GM18511 (cell line): ENCODE data around the gene CUEDC2.

Experiments
- ATAC-seq: cut with Tn5 transposase; IDR thresholded peaks from one replicate; pipeline ENCODE4 v1.9.1; 2021; ENCODE audit warnings: mild to moderate bottlenecking, moderate library complexity; ENCODE audit not compliant: unreplicated experiment

Gene CUEDC2

DNA sequence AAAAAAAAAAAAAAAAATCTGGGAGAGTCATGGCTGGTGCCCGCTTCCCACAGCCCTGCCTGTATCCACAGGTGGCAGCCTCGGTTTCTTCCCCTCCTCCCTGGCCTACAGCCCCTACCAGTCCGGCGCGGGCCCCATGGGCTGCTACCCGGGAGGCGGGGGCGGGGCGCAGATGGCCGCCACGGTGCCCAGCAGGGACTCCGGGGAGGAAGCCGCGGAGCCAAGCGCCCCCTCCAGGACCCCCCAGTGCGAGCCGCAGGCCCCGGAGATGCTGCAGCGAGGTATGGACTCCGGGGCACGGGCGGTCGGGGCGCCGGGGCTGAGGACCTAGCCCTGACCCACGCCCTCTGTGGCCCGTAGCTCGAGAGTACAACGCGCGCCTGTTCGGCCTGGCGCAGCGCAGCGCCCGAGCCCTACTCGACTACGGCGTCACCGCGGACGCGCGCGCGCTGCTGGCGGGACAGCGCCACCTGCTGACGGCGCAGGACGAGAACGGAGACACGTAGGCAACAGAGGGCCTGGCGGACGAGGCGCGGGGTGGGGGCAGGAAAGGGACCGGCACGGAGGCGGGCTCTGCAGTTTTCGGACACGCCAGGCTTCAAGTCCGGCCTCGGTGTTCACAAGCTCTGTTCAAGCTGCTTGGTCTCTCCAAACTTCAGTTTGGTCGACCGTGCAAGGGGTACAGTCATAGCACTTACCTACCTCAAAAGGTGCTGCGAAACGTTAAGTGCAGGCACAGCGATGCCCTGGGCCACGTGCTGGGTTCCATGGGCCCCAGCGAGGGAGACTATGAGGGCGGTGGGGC, 33.0 kb downstream of the CUEDC2 start:
- ATAC-seq = peak; percentile 69

DNA sequence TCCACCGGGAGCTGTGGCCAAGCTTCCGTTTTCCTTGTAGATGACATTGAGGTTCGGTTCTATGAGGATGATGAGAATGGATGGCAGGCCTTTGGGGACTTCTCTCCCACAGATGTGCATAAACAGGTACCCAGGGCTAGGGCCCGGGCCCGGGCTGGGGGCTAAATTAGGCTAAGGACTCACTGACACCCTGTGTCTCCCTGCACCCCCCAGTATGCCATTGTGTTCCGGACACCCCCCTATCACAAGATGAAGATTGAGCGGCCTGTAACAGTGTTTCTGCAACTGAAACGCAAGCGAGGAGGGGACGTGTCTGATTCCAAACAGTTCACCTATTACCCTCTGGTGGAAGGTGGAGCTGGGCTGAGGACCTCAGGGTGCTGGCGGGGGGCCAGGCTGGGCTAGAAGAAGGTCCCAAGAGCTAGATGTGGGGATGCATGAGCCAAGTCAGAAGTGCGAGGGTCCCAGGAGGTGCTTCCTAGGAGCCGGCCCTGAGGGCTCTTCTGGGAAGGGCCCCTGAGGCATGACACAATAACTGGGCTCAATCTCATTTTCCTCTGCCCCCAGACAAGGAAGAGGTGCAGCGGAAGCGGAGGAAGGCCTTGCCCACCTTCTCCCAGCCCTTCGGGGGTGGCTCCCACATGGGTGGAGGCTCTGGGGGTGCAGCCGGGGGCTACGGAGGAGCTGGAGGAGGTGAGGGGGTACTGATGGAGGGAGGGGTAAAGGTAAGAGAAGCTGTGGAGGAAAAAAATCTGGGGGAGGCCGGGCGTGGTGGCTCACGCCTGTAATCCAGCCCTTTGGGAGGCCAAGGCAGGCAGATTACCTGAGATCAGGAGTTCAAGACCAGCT, 34.0 kb downstream of the CUEDC2 start:
- no peak for ATAC-seq

DNA sequence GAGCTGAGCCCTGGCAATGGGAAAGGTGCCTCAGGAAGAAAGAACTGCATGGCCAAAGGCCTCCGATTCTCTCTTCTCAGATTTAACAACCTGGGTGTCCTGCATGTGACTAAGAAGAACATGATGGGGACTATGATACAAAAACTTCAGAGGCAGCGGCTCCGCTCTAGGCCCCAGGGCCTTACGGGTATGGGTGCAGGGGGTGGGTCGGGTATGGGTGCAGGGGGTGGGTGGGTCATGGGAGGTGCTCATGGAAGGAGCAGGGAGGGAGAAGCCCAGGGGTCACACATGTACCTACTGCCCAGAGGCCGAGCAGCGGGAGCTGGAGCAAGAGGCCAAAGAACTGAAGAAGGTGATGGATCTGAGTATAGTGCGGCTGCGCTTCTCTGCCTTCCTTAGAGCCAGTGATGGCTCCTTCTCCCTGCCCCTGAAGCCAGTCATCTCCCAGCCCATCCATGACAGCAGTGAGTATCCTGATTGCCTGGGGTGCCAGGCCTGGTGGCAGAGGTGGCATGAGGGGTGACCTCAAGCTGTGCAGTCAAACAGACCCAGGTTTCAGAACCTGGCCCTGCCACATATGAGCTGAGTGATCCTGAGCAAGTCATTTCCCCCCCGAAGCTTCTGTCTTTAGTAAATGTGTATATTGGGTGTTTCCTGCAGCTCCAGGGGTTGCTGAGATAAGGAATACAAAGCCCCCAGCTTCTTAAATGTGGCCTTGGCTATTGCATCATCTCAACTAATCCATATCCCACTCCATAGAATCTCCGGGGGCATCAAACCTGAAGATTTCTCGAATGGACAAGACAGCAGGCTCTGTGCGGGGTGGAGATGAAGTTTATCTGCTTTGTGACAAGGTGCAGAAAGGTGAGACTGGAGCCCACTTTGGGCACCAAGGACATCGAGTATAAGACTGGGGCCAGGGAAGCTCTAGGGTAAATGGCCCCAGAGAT, 34.9 kb downstream of the CUEDC2 start:
- ATAC-seq = no peak

DNA sequence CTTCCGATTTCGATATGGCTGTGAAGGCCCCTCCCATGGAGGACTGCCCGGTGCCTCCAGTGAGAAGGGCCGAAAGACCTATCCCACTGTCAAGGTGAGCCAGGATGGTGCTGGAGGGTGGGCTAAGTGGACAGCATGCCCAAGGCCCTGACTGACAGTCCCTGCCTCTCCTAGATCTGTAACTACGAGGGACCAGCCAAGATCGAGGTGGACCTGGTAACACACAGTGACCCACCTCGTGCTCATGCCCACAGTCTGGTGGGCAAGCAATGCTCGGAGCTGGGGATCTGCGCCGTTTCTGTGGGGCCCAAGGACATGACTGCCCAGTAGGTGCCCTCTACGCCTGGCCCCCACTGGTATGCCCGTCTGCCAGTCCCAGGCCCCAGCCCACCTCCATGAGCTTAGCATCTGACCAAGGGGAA, 35.6 kb downstream of the CUEDC2 start:
- no peak for ATAC-seq

DNA sequence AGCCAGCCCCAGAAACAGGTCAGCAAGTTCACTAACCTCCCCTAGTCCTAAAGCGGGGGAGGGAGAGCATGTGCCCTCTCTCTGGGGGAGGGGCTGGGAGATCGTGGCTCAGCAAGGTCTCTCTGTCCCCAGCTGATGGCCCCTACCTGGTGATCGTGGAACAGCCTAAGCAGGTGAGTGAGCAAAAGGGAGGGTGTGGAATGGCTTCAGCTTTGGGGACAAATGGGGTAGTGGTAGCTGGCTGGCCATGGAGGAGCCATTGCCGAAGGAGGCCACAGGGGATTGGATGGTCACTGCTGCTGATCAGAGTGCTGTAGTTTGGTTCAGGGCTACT, 36.1 kb downstream of the CUEDC2 start:
- ATAC-seq = no peak

DNA sequence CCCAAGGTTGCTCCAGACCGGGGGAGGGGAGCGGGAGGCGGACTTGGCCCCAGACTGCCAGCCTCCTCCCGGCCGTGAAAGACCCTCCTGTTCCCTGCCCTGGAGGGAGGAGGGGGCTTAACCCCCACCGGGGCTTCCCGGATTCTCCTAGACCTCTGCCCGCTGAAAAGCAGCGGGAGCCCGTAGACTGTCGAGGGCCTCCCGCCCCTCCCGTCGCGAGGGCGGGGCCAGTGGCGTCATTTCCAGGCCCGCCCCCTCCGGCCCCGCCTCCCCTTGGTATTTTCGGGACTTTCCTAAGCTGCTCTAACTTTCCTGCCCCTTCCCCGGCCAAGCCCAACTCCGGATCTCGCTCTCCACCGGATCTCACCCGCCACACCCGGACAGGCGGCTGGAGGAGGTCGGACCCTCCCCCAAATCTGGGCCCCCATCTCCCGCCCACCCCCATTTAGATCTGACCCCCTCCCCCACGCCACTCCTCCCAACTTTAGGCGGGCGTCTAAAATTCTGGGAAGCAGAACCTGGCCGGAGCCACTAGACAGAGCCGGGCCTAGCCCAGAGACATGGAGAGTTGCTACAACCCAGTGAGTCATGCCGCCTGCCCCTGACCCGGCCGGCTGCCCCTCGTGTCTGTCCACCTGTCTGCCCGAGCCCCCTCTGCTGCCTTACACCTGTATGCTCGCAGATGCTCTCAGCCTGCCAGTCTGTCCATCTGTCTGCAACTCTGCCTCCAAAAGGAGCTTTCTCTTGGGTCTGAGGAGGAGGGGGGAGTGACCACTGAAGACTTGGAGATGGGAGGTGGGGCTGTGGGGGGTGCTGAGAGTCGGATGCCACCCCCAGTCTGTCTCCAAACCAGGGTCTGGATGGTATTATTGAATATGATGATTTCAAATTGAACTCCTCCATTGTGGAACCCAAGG, 36.7 kb downstream of the CUEDC2 start, which contains the start of gene NFKB2:
Gene NFKB2, plus strand, starts transcription at position 306 of the 917 bp plus-strand sequence. Its CDS starts 255 bp downstream, at position 561.
- peak; percentile 31 for ATAC-seq

DNA sequence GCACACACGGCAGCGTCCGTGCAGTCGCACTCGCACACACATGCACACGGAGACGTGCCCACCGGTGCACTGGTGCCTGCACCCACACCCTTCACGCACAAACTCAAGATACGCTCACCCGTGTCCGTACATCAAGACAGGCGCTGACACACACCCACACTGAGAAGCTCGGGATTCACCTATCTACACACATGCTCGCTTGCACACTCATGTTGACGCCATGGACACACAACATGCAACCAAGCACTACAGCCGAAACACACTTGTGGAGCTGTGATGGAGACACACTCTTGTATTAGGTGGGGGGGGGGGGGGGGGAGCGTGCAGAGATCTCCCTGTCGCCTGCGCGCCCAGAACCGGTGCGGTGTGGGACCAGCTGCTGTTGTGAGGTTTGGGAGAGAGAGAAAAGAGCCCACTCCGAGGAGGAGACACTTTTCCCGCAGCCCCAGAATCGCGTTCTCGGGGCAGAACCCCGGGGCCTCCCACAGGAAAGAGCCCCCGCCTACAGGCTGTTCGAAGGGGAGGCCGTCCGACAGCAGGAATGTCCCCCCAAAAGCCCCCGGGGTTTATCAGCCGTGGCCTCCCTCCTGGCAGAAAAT, 37.5 kb downstream of the CUEDC2 start:
- ATAC-seq = no peak

DNA sequence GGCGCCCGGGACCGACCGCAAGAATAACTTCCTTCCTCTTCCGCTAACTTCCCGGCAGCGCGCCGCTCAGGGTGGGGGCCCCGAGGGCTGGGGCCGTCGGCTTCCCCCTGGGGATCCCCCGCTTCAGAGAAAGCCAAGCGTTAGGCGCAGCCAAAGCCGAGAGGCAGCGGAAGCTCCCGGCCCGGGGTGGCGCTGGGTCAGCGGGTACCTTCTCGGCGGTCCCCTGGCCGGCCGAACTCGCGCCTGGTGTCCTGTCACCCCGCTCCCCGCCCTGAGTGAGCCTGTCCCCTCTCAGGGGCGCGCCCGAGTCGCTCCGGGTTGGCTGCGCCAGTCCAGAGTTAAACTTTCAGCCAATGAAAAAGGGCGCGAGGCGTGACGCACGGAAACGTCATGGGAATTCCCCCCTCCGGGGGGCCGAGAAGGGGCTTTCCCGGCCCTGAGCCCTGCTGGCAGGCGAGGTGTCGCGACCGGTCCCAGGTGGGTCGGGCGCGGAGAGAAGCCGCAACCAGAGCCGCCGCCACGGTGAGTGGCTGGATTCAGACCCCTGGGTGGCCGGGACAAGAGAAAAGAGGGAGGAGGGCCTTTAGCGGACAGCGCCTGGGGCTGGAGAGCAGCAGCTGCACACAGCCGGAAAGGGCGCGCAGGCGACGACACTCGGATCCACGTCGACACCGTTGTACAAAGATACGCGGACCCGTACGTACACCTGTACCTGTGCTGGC, 38.1 kb downstream of the CUEDC2 start:
- ATAC-seq = peak; percentile 86

DNA sequence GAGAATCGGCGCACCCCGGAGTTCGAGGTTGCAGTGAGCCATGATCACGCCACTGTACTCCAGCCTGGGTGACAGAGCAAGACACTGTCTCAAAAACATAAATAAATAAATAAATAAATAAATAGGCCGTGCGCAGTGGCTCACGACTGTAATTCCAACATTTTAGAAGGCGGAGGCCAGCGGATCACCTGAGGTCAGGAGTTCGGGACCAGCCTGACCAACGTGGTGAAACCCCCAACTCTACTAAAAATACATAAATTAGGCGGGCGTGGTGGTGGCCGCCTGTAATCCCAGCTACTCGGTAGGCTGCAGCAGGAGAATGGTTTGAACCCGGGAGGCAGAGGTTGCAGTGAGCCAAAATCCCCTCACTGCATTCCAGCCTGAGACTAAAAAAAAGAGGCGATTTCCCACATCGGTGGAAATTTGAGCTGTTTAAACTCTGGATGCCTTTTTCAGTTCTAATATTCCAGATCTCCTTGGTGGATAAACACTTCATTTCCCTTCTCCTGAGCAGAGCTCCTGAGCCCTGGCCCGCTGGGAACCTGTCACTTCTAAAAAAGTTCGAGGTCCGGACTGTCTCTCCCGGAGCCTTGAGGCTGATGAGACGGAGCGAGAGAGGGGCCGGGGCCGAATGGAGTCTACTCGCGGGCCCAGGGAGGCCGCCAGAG, 38.8 kb downstream of the CUEDC2 start:
- no peak for ATAC-seq

DNA sequence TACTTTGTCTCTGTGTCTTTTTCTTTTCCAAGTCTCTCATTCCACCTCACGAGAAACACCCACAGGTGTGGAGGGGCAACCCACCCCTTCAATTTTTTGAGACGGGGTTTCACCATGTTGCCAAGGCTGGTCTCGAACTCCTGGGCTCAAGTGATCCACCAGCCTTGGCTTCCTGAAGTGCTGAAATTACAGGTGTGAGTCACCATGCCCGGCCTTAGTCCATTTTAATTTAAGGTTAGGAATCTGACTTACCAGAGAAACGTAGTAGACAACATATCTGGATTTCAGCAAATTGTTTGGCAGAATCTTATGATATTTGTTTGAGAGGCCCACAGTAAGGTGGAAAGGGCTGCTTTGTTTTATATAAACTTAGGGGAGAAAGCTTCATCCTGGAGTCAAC, 40.1 kb downstream of the CUEDC2 start:
- no peak for ATAC-seq

DNA sequence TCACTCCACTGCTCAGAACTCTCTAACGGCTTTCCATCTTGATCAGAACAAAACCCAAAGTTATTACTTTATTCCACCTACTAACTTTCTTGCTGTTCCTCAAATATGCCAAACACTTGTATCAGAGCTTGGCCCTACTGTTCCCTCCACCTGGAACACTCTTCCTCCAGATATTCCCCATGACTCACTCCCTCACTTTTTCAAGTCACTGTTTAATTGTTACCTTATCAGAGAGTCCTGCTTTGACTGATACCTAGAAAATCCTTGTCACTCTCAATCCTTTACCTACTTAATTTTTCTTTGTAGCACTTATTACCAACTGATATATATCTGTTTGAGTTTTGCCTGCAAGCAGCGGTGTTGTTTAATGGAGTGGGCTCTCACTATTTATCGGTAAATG, 42.5 kb downstream of the CUEDC2 start:
- ATAC-seq = no peak

DNA sequence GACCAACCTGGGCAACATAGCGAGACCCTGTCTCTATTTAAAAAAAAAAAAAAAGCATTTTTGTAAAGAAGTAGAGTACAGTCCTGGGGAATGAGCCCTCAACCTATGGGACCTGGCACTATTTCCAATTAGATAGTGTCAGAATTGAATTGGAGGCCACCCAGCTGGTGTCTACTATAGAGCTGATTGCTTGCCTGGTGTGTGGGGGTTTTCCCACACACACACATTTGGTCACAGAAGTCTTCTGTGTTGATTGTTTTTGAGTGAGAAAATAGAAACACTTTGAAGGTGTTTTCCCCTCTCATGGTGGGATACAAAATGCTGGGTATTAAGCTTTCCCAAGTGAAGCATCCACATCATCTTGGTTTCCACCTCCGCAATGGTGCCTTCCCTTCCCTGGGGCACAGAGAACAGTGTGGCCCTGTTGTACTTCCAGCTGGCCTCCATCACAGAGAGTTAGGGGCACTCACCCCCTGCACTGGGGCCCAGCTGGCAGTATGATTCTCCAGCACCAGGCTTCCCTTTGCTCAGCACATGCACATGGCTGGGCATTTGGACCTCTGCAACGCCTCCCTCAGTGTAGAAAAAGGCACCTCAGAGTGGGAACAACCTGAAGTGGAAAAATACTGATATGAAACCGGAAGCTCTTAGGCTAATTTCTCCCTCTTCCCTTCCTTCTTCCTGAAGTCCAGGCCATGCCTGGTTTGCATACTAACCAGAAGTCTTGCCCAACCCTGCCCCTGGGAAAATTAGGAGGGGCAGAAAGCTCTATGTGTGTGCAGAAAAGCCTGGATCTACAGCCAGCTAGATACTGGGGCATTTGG, 47.6 kb downstream of the CUEDC2 start:
- no peak for ATAC-seq

DNA sequence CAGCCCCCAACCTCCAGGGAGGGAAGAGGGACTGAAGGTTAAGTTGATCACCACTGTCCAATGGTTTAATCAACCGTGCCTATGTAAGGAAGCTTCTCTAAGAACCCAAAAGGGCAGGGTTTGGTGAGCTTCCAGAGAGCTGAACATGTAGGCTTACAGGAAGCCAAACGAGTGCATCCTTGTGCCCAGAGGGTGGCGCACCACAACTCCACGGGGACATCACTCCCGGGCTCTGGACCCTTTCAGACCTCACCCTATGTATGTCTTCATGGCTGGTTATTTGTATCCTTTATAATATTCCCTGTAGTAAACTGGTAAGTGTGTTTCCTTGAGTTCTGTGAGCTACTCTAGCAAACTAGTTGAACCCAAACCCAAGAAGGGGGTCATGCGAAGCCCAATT, 48.3 kb downstream of the CUEDC2 start:
- no peak for ATAC-seq

DNA sequence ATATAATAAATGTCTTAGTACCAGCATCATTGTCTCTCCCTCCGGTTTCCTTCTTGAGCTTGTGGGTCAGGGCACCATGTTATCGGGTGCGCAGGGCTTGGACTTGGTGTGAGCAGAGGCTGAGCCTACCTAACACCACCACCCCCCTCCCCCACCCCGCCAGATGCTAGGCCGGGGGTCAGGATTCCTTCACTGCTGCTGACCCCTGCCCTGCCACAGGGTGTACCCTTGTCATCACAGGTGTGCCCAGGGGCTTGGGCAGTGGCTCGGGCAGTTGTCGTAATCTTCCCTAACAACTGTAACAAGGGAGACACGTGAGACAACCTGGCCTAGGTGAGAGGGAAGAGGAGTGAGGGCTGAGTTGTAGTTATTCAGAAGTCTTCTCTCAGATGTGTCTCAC, 49.5 kb downstream of the CUEDC2 start:
- ATAC-seq = no peak

DNA sequence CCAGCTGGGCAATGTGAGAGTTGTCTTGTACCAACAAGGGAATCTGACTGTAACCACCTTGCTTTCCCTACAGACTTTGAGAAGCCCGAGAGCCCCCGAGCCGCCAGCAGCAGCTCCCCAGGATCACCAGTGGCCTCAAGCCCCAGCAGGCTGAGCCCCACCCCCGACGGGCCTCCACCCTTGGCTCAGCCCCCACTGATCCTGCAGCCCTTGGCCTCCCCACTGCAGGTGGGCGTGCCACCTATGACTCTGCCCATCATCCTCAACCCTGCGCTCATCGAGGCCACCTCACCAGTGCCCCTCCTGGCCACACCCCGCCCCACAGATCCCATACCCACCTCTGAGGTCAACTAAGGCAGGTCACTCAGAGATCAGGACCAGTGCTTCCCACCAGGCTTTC, 50.4 kb downstream of the CUEDC2 start:
- no peak for ATAC-seq

DNA sequence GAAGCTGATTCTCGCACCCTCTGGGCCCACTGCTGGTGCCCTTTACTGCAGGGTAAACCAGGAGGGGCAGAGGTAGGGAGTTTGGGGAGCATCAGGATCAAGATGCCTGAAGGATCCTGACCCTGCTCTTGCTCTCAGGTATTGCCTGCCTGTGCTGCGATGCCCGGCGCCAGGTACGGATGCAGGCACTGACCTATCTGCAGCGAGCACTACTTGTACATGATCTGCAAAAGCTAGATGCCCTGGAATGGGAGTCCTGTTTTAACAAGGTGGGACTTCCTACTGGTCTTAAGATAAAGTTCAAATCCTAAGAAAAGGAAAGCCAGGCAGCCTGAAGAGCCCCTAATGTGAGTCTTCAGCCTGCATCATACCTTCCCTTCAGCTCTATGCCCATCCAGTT, 53.0 kb downstream of the CUEDC2 start:
- ATAC-seq = no peak

DNA sequence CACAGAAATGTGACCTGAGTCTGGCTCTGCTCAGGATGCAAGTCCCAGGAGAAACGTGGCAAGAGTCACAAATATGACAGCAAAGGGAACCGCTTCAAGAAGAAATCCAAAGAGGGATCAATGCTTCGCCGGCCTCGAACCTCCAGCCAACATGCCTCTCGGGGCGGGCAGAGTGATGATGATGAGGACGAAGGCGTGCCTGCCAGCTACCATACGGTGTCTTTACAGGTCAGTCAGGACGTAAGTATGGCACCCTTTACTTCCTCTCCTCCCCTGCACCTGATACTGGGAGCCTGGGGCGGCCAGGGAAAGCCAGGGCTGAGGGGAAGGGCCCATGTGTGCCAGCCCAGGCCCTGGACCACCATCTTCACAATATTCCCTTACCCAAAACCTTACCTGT, 55.5 kb downstream of the CUEDC2 start:
- no peak for ATAC-seq

DNA sequence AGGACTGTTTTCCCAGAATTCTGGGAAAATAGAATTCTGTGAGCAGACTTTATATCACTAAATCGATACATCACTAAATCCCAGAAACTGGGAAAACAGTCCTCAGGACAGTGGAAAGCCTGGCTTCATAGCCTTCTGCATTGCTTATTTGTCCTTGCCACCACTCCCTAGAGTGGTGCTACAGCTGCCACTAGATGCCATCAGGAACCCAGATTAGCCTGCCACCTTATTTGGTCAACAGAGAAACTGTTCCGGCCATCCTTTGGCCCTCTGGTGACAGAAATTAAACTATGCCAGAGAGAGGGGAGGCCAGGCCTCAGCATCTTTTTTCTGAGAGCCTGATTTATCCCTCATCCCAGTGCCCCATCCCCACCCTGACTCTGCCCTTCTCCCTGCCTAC, 56.5 kb downstream of the CUEDC2 start:
- no peak for ATAC-seq
